PC-9 (cell line): ENCODE results near the gene DES. TPM values are rescaled to one million over a fixed set of nuclear protein-coding genes. Genes with fewer than 3 reads are reported as not detected.

Experiments
- BruUV-seq: library from RNA; stranded (reverse); fragments of 400-500 nt; replicated peaks from 2 replicates; lab custom pipeline; 2021; lab: Mats Ljungman, UMichigan
- CTCF ChIA-PET: fragments of 300-600 bp; sonication (Branson Sonifier 250); formaldehyde crosslinking; loops from one replicate; lab custom pipeline; 2022; ENCODE audit warnings: antibody characterized with exemption; lab: Charles Lee
- POLR2A ChIA-PET: fragments of 300-600 bp; sonication (Branson Sonifier 250); formaldehyde crosslinking; loops from one replicate; lab custom pipeline; 2022; ENCODE audit warnings: antibody characterized with exemption; ENCODE audit not compliant: unreplicated experiment; lab: Charles Lee
- DNase-seq, 2 experiments: peaks; one replicate each; pipeline versions ENCODE4 v3.0.0 to v3.0.0-alpha.2; 2015 to 2022; ENCODE audit warnings: mixed read lengths in 1 of 2
- H2AFZ ChIP-seq: fragments of 200-600 bp; sonication (generic); 2 replicates; pipeline ENCODE4 v1.8.1; 2017; ENCODE audit warnings: antibody characterized with exemption
- H3F3A ChIP-seq: fragments of 200-600 bp; sonication (generic); 2 replicates; pipeline ENCODE4 v1.8.1; 2017; ENCODE audit warnings: antibody characterized with exemption, mild to moderate bottlenecking, low read depth; ENCODE audit not compliant: insufficient read depth
- H3K27ac ChIP-seq: fragments of 200-600 bp; sonication (generic); 2 replicates; pipeline ENCODE4 v1.6.1; 2016; ENCODE audit warnings: mixed run types
- H3K27me3 ChIP-seq: fragments of 200-600 bp; sonication (generic); 2 replicates; pipeline ENCODE4 v1.6.1; 2016; ENCODE audit warnings: low read depth, mixed run types; ENCODE audit not compliant: insufficient read depth
- H3K36me3 ChIP-seq: fragments of 200-600 bp; sonication (generic); 2 replicates; pipeline ENCODE4 v1.6.1; 2016; ENCODE audit warnings: low read depth, mixed run types
- H3K4me1 ChIP-seq: fragments of 200-600 bp; sonication (generic); replicated peaks from 2 replicates; pipeline ENCODE4 v1.6.1; 2016; ENCODE audit warnings: mixed run types; ENCODE audit not compliant: insufficient read depth
- H3K4me2 ChIP-seq: fragments of 200-600 bp; sonication (generic); 2 replicates; pipeline ENCODE4 v1.6.1; 2017; ENCODE audit warnings: mixed run types
- H3K4me3 ChIP-seq: fragments of 200-600 bp; sonication (generic); 2 replicates; pipeline ENCODE4 v1.6.1; 2016; ENCODE audit warnings: mixed run types
- H3K79me2 ChIP-seq: fragments of 200-600 bp; sonication (generic); 2 replicates; pipeline ENCODE4 v1.6.1; 2017; ENCODE audit warnings: low read depth, mixed run types
- H3K9me2 ChIP-seq: fragments of 200-600 bp; sonication (generic); 2 replicates; pipeline ENCODE4 v1.8.1; 2017; ENCODE audit warnings: mild to moderate bottlenecking; ENCODE audit not compliant: insufficient read depth
- H3K9me3 ChIP-seq: fragments of 200-600 bp; sonication (generic); 2 replicates; pipeline ENCODE4 v1.8.1; 2016; ENCODE audit warnings: low read depth; ENCODE audit not compliant: insufficient read depth
- H4K20me1 ChIP-seq: fragments of 200-600 bp; sonication (generic); 2 replicates; pipeline ENCODE4 v1.8.1; 2017; ENCODE audit not compliant: insufficient read depth
- CTCF ChIP-seq: fragments of 200-600 bp; sonication (generic); conservative IDR thresholded peaks from 2 replicates; pipeline ENCODE4 v1.6.1; 2017; ENCODE audit warnings: mixed run types, antibody characterized with exemption, mild to moderate bottlenecking, moderate library complexity
- EZH2 ChIP-seq: fragments of 200-600 bp; sonication (generic); IDR thresholded peaks from 2 replicates; pipeline ENCODE4 v1.8.0; 2017; ENCODE audit warnings: antibody characterized with exemption, low read depth
- intact Hi-C: fragments of 100-400 bp; cut with micrococcal nuclease; formaldehyde crosslinking; loops from one replicate; pipeline ENCODE4 v1.10.0; 2022; ENCODE audit not compliant: unreplicated experiment
- total RNA-seq: library from RNA; stranded (reverse); gene quantifications from 2 replicates; pipeline ENCODE4 v1.2.3, GENCODE V29; 2021

Gene DES
- total RNA-seq, 1 experiment from 2014 or later = not detected

GRCh38 chr2:219409619-219410018, 8.6 kb upstream of the DES start:
- intact Hi-C loops = no loop called here
- TF ChIP-seq CTCF (no peak), EZH2 (no peak)
- H3F3A ChIP-seq = no peaks in the 10 kb centered on the region
- ChIA-PET POLR2A (no interaction called here), CTCF (no interaction called here)
- H3K4me1 ChIP-seq = 0 out of 2 replicates have a peak, but pooled peaks cover 6% of the 10 kb centered on the region
- 0 out of 2 replicates have a peak, but pooled peaks cover 3% of the 10 kb centered on the region for H3K27me3 ChIP-seq
- H3K27ac ChIP-seq = no peak overlapping the region
- H3K36me3 ChIP-seq = no peaks in the 10 kb centered on the region
- H3K9me2 ChIP-seq = no peaks in the 10 kb centered on the region
- no peaks in the 10 kb centered on the region for H4K20me1 ChIP-seq
- H3K4me2 ChIP-seq = no peak overlapping the region
- no TSS peak for BruUV-seq
- DNase-seq = no peak
- no peak overlapping the region for H3K4me3 ChIP-seq
- H3K79me2 ChIP-seq = no peaks in the 10 kb centered on the region
- H3K9me3 ChIP-seq = no peaks in the 10 kb centered on the region
- no peak overlapping the region for H2AFZ ChIP-seq

DNA sequence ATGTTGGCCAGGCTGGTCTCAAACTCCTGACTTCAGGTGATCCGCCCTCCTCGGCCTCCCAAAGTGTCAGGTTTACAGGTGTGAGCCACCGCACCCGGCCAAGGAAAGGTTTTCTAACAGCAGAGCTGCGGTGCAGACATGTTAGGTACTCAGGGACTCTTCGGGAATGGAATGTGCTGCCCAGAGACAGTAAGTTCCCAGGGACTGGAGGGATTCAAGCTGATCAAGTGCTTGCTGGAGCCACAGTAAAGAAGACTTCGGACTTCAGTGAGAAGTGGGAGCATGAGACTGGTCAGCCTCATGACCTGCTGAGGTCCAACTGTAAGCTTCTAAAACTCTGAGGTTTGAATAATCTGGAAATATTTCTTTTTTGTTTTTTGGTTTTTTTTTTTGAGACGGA, 7.8 kb upstream of the DES start:
- Histone ChIP-seq H4K20me1 (no peaks in the 10 kb centered on the region), H3K9me2 (no peaks in the 10 kb centered on the region), H3K4me1 (0 out of 2 replicates have a peak, but pooled peaks cover 6% of the 10 kb centered on the region), H3K9me3 (no peaks in the 10 kb centered on the region), H3K4me3 (no peak overlapping the region), H3K36me3 (no peaks in the 10 kb centered on the region), H3F3A (no peaks in the 10 kb centered on the region), H2AFZ (no peak overlapping the region), H3K27me3 (0 out of 2 replicates have a peak, but pooled peaks cover 3% of the 10 kb centered on the region), H3K79me2 (no peaks in the 10 kb centered on the region), H3K27ac (no peak overlapping the region), H3K4me2 (no peak overlapping the region)
- ChIA-PET CTCF (interaction anchor here (0.6 to 0.7 kb wide), 2 partner anchors 102 to 111 kb away, joined by 3 to 5 read pairs; no protein-coding TSS in a partner anchor), POLR2A (no interaction called here)
- TF ChIP-seq EZH2 = no peak
- TF ChIP-seq CTCF = no peak
- no peak for DNase-seq
- intact Hi-C loops = no loop called here
- no TSS peak for BruUV-seq

- H3K4me3 ChIP-seq = no peak overlapping the region
- H2AFZ ChIP-seq = no peak overlapping the region
- H3K27me3 ChIP-seq = 0 out of 2 replicates have a peak, but pooled peaks cover 3% of the 10 kb centered on the region
- H3K9me3 ChIP-seq = no peaks in the 10 kb centered on the region
- no peak for DNase-seq
- no peaks in the 10 kb centered on the region for H3K79me2 ChIP-seq
- H3K27ac ChIP-seq = no peak overlapping the region
- no TSS peak for BruUV-seq
- H4K20me1 ChIP-seq = no peaks in the 10 kb centered on the region
- no peaks in the 10 kb centered on the region for H3K36me3 ChIP-seq
- TF ChIP-seq CTCF = no peak
- no peak for TF ChIP-seq EZH2
- intact Hi-C loops = no loop called here
- no peaks in the 10 kb centered on the region for H3F3A ChIP-seq
- no peaks in the 10 kb centered on the region for H3K4me1 ChIP-seq
- ChIA-PET POLR2A (no interaction called here), CTCF (no interaction called here)
- no peaks in the 10 kb centered on the region for H3K9me2 ChIP-seq
- no peak overlapping the region for H3K4me2 ChIP-seq
Observed at GRCh38 chr2:219414857-219415256, 3.3 kb upstream of the DES start.
